WTC11 (cell line): ENCODE results near the gene SCIN.

Source experiments
- CTCF ChIP-seq: fragments of 200-600 bp; IDR thresholded peaks from 2 replicates; pipeline ENCODE4 v1.8.0; 2022; ENCODE audit warnings: antibody characterized with exemption
- ELF4 ChIP-seq: sonication (generic); formaldehyde crosslinking; IDR thresholded peaks from 2 replicates; pipeline ENCODE4 v1.8.1; 2022; ENCODE audit warnings: low read depth, mild to moderate bottlenecking, moderate library complexity, missing genetic modification reagents
- GRHL2 ChIP-seq: fragments of 250-450 bp; sonication (Bioruptor Pico); IDR thresholded peaks from 2 replicates; pipeline ENCODE4 v1.8.0; 2022; ENCODE audit warnings: mild to moderate bottlenecking, moderate library complexity; ENCODE audit not compliant: insufficient replicate concordance, severe bottlenecking
- HMGXB4 ChIP-seq: sonication (generic); formaldehyde crosslinking; IDR thresholded peaks from 2 replicates; pipeline ENCODE4 v1.8.1; 2023; ENCODE audit warnings: mild to moderate bottlenecking, moderate library complexity, missing genetic modification reagents
- KAT7 ChIP-seq: sonication (generic); formaldehyde crosslinking; IDR thresholded peaks from 2 replicates; pipeline ENCODE4 v1.8.1; 2023; ENCODE audit warnings: missing genetic modification reagents, mild to moderate bottlenecking, borderline replicate concordance
- TF ChIP-seq, protein P1 (sequence below): fragments of 250-450 bp; sonication (Bioruptor Pico); IDR thresholded peaks from 2 replicates; pipeline ENCODE4 v1.9.0; 2021; ENCODE audit warnings: moderate library complexity, mild to moderate bottlenecking, inconsistent platforms, borderline replicate concordance
- TF ChIP-seq, protein P2 (sequence below): sonication (generic); formaldehyde crosslinking; IDR thresholded peaks from 2 replicates; pipeline ENCODE4 v1.8.1; 2022; ENCODE audit warnings: low read depth, mild to moderate bottlenecking, moderate library complexity, missing genetic modification reagents, borderline replicate concordance

GRCh38 chr7:12529971-12530710, 40.4 kb upstream of the SCIN start:
- TF ChIP-seq CTCF (no peak), KAT7 (no peak), HMGXB4 (no peak), ELF4 (CRISPR knock-in tag) (no peak), GRHL2 (CRISPR knock-in tag) (no peak)
- TF ChIP-seq, protein P1, sequence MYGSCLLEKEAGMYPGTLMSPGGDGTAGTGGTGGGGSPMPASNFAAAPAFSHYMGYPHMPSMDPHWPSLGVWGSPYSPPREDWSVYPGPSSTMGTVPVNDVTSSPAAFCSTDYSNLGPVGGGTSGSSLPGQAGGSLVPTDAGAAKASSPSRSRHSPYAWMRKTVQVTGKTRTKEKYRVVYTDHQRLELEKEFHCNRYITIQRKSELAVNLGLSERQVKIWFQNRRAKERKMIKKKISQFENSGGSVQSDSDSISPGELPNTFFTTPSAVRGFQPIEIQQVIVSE (CRISPR knock-in tag), result no peak
- TF ChIP-seq, protein P2, sequence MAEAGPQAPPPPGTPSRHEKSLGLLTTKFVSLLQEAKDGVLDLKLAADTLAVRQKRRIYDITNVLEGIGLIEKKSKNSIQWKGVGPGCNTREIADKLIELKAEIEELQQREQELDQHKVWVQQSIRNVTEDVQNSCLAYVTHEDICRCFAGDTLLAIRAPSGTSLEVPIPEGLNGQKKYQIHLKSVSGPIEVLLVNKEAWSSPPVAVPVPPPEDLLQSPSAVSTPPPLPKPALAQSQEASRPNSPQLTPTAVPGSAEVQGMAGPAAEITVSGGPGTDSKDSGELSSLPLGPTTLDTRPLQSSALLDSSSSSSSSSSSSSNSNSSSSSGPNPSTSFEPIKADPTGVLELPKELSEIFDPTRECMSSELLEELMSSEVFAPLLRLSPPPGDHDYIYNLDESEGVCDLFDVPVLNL (CRISPR knock-in tag), result no peak
